ENCODE data around the gene SMARCD1. TPM values are rescaled to one million over a fixed set of nuclear protein-coding genes. Genes with fewer than 3 reads are reported as not detected.

SMARCD1 gene
- total and polyA plus RNA-seq, 2 experiments from 2014 or later, result 27.9 to 33.4 TPM

GRCh38 chr12:50086148-50086547 is 1.0 kb downstream of the SMARCD1 start:
- Histone ChIP-seq H3K9me3 (ENCODE audit: low read depth) (no peaks in the 10 kb centered on the region), H3K4me3 (no peak overlapping the region), H3K4me1 (ENCODE audit: insufficient read depth) (peaks cover 19% of the 10 kb centered on the region), H3K27me3 (no peaks in the 10 kb centered on the region), H3K4me2 (peak overlapping the region; percentile 76), H2AFZ (no peak overlapping the region), H4K20me1 (ENCODE audit: insufficient read depth, poor library complexity, severe bottlenecking) (peaks cover 9% of the 10 kb centered on the region), H3K36me3 (replicated peaks; ENCODE audit: insufficient read depth, low read depth) (no peaks in the 10 kb centered on the region), H3K79me2 (peaks cover 15% of the 10 kb centered on the region), H3K9me2 (replicated peaks; ENCODE audit: insufficient read depth) (no peaks in the 10 kb centered on the region), H3K27ac (peak overlapping the region; percentile 96)
- no peak for DNase-seq (ENCODE audit: low spot score)
- 80% methylated on average over 5 of the region's 5 CpGs for WGBS (ENCODE audit: low lambda C conversion rate, missing lambda C conversion rate)
- TF ChIP-seq, protein P1, sequence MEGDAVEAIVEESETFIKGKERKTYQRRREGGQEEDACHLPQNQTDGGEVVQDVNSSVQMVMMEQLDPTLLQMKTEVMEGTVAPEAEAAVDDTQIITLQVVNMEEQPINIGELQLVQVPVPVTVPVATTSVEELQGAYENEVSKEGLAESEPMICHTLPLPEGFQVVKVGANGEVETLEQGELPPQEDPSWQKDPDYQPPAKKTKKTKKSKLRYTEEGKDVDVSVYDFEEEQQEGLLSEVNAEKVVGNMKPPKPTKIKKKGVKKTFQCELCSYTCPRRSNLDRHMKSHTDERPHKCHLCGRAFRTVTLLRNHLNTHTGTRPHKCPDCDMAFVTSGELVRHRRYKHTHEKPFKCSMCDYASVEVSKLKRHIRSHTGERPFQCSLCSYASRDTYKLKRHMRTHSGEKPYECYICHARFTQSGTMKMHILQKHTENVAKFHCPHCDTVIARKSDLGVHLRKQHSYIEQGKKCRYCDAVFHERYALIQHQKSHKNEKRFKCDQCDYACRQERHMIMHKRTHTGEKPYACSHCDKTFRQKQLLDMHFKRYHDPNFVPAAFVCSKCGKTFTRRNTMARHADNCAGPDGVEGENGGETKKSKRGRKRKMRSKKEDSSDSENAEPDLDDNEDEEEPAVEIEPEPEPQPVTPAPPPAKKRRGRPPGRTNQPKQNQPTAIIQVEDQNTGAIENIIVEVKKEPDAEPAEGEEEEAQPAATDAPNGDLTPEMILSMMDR (IDR thresholded peaks at IDR 0.05; ENCODE audit: poor library complexity), result no peak
- TF ChIP-seq EZH2phosphoT487 (IDR thresholded peaks at IDR 0.05; ENCODE audit: low read depth, severe bottlenecking, unreplicated experiment), result no peak
- no peak for TF ChIP-seq EZH2 (IDR thresholded peaks at IDR 0.05; ENCODE audit: borderline replicate concordance)

GRCh38 chr12:50087151-50087550 is 2.0 kb downstream of the SMARCD1 start:
- Histone ChIP-seq H3K27me3 (no peaks in the 10 kb centered on the region), H3K4me3 (no peak overlapping the region), H3K4me1 (ENCODE audit: insufficient read depth) (peaks cover 13% of the 10 kb centered on the region), H3K79me2 (peaks cover 15% of the 10 kb centered on the region), H3K4me2 (no peak overlapping the region), H3K9me3 (ENCODE audit: low read depth) (no peaks in the 10 kb centered on the region), H4K20me1 (ENCODE audit: insufficient read depth, poor library complexity, severe bottlenecking) (peaks cover 9% of the 10 kb centered on the region), H3K36me3 (replicated peaks; ENCODE audit: insufficient read depth, low read depth) (no peaks in the 10 kb centered on the region), H3K9me2 (replicated peaks; ENCODE audit: insufficient read depth) (no peaks in the 10 kb centered on the region), H2AFZ (no peak overlapping the region), H3K27ac (no peak overlapping the region)
- TF ChIP-seq, protein P1 (IDR thresholded peaks at IDR 0.05; ENCODE audit: poor library complexity), result no peak
- no peak for TF ChIP-seq EZH2 (IDR thresholded peaks at IDR 0.05; ENCODE audit: borderline replicate concordance)
- no peak for TF ChIP-seq EZH2phosphoT487 (IDR thresholded peaks at IDR 0.05; ENCODE audit: low read depth, severe bottlenecking, unreplicated experiment)
- 91% methylated on average over 9 of the region's 9 CpGs for WGBS (ENCODE audit: low lambda C conversion rate, missing lambda C conversion rate)
- no peak for DNase-seq (ENCODE audit: low spot score)

DNA sequence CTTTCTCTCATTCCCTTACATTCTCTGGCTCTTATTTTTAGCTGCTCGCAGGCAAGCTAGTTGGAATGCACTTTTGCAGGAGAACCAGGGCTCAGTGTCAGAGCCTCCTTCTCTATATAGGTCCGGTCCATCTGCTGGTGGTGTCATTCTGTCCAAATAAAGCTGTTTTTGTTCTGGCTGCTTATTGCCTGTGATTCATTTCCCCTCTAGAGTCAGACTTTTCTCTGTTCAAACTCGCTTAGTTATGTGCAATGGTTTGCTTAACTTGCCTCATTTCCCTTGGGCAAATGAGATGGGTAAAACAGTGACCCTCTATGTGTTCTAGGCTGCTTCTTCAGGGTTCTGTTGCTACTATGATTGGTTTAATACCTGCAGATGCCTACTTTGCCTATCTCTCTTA is 2.9 kb downstream of the SMARCD1 start:
- H2AFZ ChIP-seq, result no peak overlapping the region
- no peak overlapping the region for H3K27ac ChIP-seq
- H3K9me2 ChIP-seq (replicated peaks; ENCODE audit: insufficient read depth), result no peaks in the 10 kb centered on the region
- H3K4me2 ChIP-seq, result no peak overlapping the region
- no peak overlapping the region for H3K4me3 ChIP-seq
- peaks cover 15% of the 10 kb centered on the region for H3K79me2 ChIP-seq
- no peaks in the 10 kb centered on the region for H3K36me3 ChIP-seq (replicated peaks; ENCODE audit: insufficient read depth, low read depth)
- H3K9me3 ChIP-seq (ENCODE audit: low read depth), result no peaks in the 10 kb centered on the region
- DNase-seq (ENCODE audit: low spot score), result no peak
- peaks cover 9% of the 10 kb centered on the region for H4K20me1 ChIP-seq (ENCODE audit: insufficient read depth, poor library complexity, severe bottlenecking)
- TF ChIP-seq EZH2 (IDR thresholded peaks at IDR 0.05; ENCODE audit: borderline replicate concordance) (no peak), EZH2phosphoT487 (IDR thresholded peaks at IDR 0.05; ENCODE audit: low read depth, severe bottlenecking, unreplicated experiment) (no peak)
- TF ChIP-seq, protein P1 (IDR thresholded peaks at IDR 0.05; ENCODE audit: poor library complexity), result no peak
- H3K4me1 ChIP-seq (ENCODE audit: insufficient read depth), result peaks cover 10% of the 10 kb centered on the region
- 96% methylated on average over 3 of the region's 3 CpGs for WGBS (ENCODE audit: low lambda C conversion rate, missing lambda C conversion rate)
- H3K27me3 ChIP-seq, result no peaks in the 10 kb centered on the region
